ENCODE measurements around the gene SMIM13. TPM values are rescaled to one million over a fixed set of nuclear protein-coding genes. Genes with fewer than 3 reads are reported as not detected.
"Not testable (repeated sequence)": the region's sequence is repeated elsewhere in the genome, so short reads cannot be mapped to it uniquely, and the experiment has no call there.

The SMIM13 gene
- total RNA-seq, 2 donors from 2014 or later, result 7.5 to 8.4 TPM

- no peak for ATAC-seq (ENCODE audit: insufficient number of reproducible peaks, low FRiP score, low read depth)
- Histone ChIP-seq H3K36me3 (no peaks in the 10 kb centered on the region), H3K4me1 (ENCODE audit: control insufficient read depth in 1 of 2, low read depth in 2 of 2) (no peaks in the 10 kb centered on the region), H3K27ac (no peak overlapping the region), H3K4me3 (no peak overlapping the region), H3K9me3 (no peaks in the 10 kb centered on the region), H3K27me3 (replicated peaks; ENCODE audit: insufficient read depth) (no peaks in the 10 kb centered on the region)
- DNase-seq (ENCODE audit: low spot score), result no peak
- TF ChIP-seq CTCF (IDR thresholded peaks at IDR 0.05), result no peak
Measured at GRCh38 chr6:11083491-11083890, 10.1 kb upstream of the SMIM13 start.

- no peaks in the 10 kb centered on the region for H3K9me3 ChIP-seq
- ATAC-seq (ENCODE audit: insufficient number of reproducible peaks, low FRiP score, low read depth) (no peak), DNase-seq (ENCODE audit: low spot score) (no peak)
- no peak for TF ChIP-seq CTCF (IDR thresholded peaks at IDR 0.05)
- no peak overlapping the region for H3K4me3 ChIP-seq
- H3K36me3 ChIP-seq, result no peaks in the 10 kb centered on the region
- H3K27me3 ChIP-seq (replicated peaks; ENCODE audit: insufficient read depth), result no peaks in the 10 kb centered on the region
- no peak overlapping the region for H3K27ac ChIP-seq
- H3K4me1 ChIP-seq (ENCODE audit: control insufficient read depth in 1 of 2, low read depth in 2 of 2), result no peaks in the 10 kb centered on the region
Measured at GRCh38 chr6:11083956-11084355, 9.7 kb upstream of the SMIM13 start.

DNA sequence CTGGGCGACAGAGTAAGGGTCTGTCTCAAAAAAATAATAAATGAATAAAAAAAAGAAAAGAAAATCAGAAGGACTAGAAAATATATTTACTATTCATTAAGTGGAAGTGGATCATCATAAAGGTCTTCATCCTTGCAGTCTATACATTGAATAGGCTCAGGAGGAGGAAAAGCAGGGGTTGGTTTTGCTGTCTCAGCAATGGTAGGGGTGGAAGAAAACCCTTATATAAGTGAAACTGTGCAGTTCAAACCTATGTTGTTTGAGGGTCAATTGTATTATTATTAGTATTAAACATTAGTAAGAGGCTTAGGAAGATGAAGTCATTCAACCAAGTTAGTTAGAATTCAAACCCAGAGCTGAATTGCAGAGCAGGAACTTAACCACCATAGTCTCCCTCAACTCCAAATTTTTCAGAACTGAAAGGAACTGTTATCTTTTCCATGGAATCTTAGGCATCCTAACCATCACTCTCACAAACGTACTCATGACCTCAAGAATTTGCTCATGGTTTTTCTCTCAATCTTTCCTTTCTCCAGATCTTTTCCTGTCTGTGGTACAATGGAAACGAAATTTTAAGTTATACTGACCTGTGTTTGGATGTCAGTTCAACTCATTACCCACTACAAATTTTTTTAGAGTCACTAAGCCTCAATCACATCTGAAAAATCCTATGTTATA, 7.7 kb upstream of the SMIM13 start:
- DNase-seq (ENCODE audit: low spot score), result no peak

DNA sequence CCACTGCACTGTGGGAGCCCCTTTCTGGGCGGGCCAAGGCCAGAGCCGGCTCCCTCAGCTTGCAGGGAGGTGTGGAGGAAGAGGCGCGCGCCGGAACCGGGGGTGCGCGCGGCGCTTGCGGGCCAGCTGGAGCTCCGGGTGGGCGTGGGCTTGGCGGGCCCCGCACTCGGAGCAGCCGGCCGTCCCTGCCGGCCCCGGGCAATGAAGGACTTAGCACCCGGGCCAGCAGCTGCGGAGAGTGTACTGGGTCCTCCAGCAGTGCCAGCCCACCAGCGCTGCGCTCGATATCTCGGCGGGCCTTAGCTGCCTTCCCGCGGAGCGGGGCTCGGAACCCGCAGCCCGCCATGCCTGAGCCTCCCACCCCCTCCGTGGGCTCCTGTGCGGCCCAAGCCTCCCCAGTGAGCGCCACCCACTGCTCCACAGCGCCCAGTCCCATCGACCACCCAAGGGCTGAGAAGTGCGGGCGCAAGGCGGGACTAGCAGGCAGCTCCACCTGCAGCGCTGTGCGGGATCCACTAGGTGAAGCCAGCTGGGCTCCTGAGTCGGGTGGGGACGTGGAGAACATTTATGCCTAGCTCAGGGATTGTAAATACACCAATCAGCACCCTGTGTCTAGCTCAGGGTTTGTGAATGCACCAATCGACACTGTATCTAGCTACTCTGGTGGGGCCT, 6.4 kb upstream of the SMIM13 start:
- not testable (repeated sequence) for ATAC-seq (ENCODE audit: insufficient number of reproducible peaks, low FRiP score, low read depth); H3K9me3 ChIP-seq; H3K27me3 ChIP-seq (replicated peaks; ENCODE audit: insufficient read depth); H3K4me1 ChIP-seq (ENCODE audit: control insufficient read depth in 1 of 2, low read depth in 2 of 2); H3K27ac ChIP-seq; H3K4me3 ChIP-seq; H3K36me3 ChIP-seq; DNase-seq (ENCODE audit: low spot score)

More for the DNA sequence above, 7.7 kb upstream of the SMIM13 start:
- no peak for ATAC-seq (ENCODE audit: insufficient number of reproducible peaks, low FRiP score, low read depth)
- H3K27me3 ChIP-seq (replicated peaks; ENCODE audit: insufficient read depth), result no peaks in the 10 kb centered on the region
- TF ChIP-seq CTCF (IDR thresholded peaks at IDR 0.05), result no peak
- no peaks in the 10 kb centered on the region for H3K4me1 ChIP-seq (ENCODE audit: control insufficient read depth in 1 of 2, low read depth in 2 of 2)
- H3K9me3 ChIP-seq, result no peaks in the 10 kb centered on the region
- no peaks in the 10 kb centered on the region for H3K36me3 ChIP-seq
- no peak overlapping the region for H3K27ac ChIP-seq
- no peak overlapping the region for H3K4me3 ChIP-seq

DNA sequence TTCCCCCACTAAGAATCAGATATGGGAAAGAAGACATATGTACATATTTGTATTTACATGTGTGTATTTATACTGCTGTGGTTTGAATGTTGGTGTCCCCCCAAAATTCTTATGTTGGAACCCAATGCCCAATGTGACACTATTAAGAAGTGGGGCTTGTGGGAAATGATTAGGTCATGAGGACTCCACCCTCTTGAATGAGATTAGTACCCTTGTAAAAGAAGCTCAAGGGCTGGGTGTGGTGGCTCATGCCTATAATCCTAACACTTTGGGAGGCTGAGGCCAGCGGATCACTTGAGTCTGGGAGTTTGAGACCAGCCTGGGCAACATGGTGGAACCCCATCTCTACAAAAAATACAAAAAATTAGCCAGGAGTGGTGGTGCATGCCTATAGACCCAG, 3.9 kb upstream of the SMIM13 start:
- no peak for ATAC-seq (ENCODE audit: insufficient number of reproducible peaks, low FRiP score, low read depth)
- TF ChIP-seq CTCF (IDR thresholded peaks at IDR 0.05), result no peak
- no peaks in the 10 kb centered on the region for H3K36me3 ChIP-seq
- no peak overlapping the region for H3K4me3 ChIP-seq
- H3K27ac ChIP-seq, result no peak overlapping the region
- H3K9me3 ChIP-seq, result no peaks in the 10 kb centered on the region
- no peaks in the 10 kb centered on the region for H3K27me3 ChIP-seq (replicated peaks; ENCODE audit: insufficient read depth)
- no peak for DNase-seq (ENCODE audit: low spot score)
- H3K4me1 ChIP-seq (ENCODE audit: control insufficient read depth in 1 of 2, low read depth in 2 of 2), result peaks cover 0 to 3% of the 10 kb centered on the region in 2 donors

DNA sequence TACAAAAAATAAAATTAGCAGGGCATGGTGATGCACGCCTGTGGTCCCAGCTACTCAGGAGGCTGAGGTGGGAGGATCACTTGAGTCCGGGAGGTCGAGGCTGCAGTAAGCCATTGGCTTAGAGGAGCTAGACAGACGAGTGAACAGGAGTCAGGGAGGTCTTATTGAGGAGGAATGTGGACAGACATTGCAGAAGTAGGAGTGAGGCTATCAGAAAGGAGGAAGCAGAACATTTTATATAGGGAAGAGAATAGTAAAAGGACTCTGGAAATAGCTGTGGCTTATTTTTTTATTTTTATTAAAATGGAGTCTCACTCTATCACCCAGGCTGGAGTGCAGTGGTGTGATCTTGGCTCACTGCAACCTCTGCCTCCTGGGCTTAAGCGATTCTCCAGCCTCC, 2.5 kb upstream of the SMIM13 start:
- not testable (repeated sequence) for H3K36me3 ChIP-seq; H3K27me3 ChIP-seq (replicated peaks; ENCODE audit: insufficient read depth); H3K4me3 ChIP-seq; ATAC-seq (ENCODE audit: insufficient number of reproducible peaks, low FRiP score, low read depth); H3K27ac ChIP-seq; DNase-seq (ENCODE audit: low spot score); H3K9me3 ChIP-seq
- peaks cover 11 to 14% of the 10 kb centered on the region in 2 donors for H3K4me1 ChIP-seq (ENCODE audit: control insufficient read depth in 1 of 2, low read depth in 2 of 2)
